Anterior cingulate cortex (tissue), 58 donors: ENCODE data around the gene MED25.

Source experiments
- DNase-seq, 58 donors: peaks; one replicate each; lab custom pipeline; 2025; lab: John Stamatoyannopoulos, UW

The MED25 gene

DNA sequence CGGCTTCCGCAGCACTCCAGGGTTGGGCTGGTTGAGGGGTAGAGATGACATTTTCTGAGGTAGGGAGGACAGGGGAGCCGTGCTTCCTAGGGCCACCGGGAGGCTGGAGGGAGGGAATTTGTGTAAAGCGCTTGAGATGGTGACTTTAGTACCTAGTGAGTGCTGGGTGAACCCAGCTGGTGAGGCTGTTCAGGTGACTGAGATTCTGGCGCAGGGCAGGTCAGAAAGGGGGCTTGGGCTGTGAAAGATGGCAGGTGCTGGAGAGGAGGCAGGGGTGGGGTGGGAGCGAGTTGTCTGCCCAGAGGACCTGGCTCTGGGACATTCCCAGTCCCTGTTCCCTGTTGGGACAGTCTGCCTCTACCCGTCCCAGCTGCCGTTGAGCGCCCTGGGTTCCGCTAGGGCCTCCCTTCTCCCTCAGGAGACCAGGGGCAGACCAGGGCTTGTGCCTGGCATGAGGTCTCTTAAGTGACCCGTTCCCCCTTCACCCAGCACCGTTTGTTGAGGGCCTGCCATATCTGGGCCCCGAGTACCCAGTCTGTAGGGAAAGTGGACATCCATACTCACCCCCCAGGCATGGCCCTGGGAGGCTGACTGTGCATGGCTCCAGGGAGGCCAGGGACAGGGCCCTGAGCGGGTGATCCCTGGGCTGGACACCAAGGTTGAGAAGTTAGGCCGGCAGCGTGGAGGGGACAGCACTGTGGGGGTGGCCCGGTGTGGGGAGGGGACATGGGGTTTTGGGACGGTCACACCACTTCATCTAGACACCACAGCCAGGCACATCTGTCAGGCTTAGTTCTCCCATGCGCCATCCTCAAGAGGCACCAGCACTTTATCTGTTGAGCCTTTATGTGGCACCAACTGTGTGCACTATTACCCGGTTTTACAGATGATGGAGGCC lies 37.8 kb downstream of the MED25 start:
- DNase-seq: no peak

DNA sequence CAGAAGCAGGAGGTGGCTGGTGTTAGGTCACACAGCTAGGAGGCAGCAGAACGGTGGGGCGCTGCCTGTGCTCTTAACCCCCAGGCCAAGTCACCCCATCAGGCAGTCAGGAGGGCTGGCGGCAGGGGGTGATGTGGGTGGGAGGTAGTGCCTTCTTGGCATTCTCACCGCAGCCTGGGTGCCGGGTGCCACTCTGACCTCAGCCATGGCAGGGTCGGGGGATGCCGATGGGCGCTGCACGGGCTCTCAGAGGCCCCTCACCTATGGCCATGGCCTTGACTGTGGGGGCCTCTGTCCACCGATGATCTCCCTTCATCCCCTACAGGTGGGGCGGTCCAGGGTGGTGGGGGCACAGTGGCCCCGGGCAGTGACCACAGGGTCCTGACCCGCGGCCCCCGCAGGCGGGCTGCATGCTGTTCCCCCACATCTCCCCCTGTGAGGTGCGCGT lies 38.5 kb downstream of the MED25 start:
- DNase-seq: no peak

DNA sequence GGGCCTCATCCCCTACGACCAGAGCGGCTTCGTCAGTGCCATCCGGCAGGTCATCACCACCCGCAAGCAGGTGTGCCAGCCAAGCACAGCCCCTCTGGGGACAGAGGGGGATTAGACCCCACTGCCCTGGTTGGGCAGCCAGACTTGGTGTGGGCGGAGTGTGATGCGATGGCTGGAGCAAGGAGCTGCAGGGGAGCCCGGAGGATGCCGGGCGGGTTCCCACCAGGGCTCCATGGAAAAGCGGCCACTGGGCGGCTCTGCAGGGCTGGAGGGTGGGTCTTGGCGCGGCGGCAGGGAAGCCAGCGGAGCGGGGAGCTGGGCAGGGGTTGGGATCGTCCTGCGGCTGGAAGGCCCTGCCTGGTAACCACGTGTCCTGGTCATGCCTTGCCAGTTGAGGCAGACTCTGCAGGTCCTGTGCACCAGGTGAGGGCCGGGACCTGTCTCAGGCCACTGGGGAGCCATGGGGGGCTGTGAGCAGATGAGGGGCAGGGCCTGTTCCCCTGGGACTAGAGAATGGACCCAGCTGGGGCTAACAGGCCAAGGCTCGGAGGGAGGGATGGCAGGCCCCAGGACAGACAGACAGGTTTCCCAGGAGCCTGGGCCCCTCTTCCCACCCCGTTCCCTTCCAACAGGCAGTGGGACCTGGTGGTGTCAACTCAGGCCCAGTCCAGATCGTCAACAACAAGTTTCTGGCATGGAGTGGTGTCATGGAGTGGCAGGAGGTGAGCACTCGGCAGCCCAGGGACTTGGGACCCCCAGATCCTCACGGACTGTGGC lies 39.2 kb downstream of the MED25 start:
- no peak for DNase-seq

DNA sequence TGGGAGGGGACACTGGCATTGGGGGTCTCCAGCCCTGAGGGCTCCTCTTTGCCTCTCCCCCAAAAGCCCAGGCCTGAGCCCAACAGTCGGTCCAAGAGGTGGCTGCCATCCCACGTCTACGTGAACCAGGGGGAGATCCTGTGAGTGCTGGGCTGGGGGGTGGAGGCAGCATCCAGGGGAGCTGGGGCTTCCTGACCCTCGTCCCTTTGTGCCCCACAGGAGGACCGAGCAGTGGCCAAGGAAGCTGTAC lies 39.7 kb downstream of the MED25 start:
- DNase-seq: no peak

DNA sequence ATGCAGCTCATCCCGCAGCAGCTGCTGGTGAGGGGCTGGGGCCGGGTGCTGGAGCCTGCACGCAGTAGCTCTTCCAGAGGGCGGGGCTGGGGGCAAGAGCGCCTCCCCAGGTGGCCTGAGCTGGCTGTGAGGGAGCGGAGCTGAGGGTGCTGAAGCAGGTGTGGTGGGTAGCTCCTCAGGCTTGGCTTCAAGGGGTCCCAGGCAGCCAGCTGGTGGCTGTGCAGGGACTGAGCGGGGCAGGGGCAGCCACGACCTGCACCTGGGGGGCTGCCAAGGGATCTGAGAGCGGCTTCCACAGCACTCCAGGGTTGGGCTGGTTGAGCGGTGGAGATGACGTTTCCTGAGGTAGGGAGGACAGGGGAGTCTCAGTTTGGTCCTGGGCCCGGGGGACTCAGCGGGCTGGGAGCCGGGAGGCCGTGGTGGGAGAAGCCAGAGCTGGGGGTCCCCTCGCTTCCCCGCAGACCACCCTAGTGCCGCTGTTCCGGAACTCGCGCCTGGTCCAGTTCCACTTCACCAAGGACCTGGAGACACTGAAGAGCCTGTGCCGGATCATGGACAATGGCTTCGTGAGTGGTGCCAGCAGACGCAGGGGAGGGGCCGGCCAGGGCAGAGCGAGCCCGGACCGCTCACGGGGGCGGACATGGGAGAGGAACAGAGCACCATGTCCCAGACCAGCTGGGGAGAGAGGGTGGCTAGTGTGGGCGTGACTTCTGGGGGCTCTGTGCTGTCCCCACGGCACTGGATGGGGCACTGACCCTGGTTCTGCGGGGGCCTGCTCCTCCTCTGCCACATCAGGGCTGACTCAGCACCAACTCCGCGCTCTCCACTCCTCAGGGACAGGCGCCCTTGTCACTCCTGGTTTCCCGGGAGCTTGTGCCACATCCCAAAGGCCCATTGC lies 40.2 kb downstream of the MED25 start:
- peak in 38 of 58 donors; percentile 13 to 62 (median 35) for DNase-seq

DNA sequence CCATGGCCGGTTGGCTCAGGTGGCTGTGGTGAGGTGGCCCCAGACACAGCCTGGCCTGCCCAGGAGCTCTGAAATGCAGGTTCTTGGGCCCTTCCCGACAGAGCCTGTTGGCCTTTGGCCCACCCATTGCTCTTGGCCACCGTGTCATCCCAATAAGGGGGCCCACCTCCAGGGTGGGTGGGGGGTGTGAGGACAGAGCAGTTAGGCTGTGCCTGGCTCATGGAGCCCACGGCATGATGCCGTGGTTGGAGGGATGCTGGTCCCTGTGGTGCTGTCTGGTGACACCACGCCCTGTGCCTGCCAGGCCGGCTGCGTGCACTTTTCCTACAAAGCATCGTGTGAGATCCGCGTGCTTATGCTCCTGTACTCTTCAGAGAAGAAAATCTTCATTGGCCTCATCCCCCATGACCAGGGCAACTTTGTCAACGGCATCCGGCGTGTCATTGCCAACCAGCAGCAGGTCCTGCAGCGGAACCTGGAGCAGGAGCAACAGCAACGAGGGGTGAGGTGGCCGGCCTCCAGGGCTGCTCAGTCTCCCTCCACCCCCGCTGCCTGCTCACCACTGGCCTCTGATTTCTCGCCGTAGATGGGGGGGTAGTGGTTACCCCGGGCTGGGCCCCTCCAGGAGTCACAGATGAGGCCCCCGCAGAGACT lies 41.7 kb downstream of the MED25 start:
- no peak for DNase-seq

DNA sequence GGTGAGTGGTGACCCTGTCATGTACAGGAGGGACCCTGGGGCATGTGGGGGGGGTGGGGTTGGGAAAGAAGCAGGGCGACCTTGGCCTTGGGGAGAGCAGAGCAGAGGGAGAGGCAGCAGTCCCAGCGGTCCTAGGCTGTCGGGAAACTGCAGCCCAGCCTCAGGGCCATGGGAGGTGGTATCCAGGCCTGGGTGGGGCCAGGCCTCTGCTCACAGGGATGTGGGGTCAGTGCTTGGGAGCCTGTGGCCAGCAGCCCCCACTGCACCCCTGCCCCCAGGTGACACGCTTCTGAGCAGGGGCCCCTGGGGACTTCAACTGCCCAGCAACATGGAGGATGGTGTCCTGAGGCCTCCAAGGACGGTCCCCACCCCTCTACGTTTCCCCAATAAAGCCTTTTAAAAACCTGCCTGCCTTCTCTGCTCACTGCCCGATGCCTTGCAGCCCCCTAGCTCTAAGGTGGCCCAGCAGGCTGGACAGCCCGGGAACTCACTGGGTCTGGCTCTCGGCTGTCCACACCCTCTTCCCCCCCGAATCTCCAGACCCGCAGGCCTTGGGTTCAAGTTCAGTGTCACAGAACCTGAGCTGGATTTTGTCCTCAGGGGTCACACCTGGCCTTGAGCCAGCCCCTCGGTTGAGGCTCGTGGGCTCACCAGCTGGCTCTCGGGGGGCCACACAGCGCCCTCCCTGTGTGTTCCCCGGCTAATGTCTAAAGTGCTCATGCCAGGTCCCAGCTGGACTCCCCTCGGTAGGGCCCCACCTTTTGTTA lies 42.4 kb downstream of the MED25 start:
- no peak for DNase-seq

DNA sequence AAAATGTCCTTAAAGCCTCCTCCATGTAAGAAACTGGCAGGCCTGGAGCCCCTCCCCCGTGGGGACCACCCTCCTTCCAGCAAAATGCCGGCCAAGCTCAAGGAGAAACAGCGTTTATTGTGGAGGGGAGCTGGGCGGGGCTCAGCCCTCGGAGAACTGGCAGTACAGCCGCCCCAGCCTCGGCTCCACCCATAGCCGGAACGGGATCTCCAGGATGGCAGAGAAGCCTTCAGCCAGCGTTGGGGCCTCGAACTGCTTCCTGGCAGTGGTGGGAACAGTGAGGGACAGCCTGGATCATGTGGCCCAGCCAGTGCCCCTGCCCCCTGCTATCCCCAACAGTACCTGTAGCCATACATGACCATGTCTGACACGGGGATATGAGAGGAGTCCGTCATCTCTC lies 43.0 kb downstream of the MED25 start:
- peak in 6 of 58 donors; percentile 13 to 49 (median 22) for DNase-seq

DNA sequence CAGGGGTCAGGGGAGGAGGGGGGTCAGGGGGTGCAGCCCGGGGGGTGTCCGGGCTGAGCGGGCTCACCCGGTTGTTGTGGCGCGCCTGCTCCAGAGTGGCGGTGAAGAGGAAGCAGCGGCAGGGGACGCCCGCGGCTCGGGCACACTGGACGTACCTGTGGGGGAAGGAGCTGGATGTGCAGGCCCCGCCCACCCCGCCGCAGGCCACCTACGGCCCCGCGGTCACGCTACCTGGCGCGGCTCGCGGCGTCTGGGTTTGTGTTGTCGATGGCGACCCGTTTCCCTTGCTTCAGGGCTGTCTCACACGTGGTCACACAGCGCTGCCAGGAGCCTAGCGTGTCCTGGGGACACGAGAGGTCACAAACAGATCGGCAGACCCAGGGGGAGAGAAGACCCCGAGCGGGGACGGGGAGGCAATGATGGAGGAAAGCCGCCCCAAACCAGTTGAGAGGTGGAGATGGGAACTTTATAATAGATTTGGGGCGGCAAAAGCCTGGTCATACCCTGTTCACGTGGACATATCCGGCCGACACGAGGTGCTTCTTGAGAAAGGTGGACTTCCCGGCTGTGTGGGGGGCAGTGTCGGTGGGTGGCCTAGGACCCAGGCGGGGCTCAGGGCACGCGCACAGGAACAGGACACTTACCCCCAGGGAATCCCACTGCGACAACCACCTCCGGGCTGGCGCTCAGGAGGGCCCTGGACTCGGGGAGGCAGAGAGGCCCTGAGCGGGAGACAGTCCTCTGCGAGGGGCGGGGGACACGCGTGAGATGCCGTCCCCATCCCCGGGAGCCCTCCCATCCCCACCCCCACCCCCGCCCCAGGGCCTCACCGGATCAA lies 43.7 kb downstream of the MED25 start:
- no peak for DNase-seq

DNA sequence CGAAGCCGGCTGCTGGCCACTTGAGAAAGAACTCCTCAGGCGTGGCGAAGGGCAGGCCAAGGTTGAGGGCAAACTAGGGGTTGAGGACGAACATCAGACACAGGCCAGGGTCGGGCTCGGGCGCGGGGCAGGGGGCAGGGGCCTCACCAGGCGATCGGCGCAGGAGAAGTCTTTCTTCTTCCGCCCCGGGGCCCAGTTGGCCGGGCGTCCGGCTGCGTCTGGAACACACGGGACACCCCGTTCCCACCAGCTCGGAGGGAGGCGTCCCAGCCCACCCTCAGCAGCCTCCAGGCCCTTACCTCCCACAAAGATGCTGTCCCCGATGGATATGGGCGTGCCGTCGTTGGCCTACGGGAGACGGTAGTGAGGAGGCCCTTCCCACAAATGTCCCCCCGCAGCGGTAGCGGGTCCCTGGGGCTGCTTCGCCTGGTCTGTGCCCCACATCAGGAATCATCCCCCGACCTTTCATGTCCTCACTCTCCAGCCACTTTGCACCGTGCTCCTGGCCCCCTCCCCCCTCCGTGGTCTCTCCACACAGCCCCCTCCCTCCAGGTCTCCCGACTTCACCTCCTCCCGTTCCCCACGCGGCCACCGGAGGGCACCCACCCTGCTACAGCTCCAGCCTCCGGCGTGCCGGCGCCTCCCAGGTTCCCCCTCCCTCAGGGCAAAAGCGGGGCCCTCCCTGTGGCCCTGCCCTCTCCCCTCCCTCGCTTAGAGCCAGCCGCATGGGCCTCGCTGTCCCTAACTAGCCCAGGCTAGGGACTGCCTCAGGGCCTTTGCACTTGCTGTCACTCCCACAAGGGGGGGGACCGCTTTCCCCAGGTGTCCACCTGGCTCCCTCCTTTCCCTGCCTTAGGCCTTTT lies 44.5 kb downstream of the MED25 start:
- no peak for DNase-seq

DNA sequence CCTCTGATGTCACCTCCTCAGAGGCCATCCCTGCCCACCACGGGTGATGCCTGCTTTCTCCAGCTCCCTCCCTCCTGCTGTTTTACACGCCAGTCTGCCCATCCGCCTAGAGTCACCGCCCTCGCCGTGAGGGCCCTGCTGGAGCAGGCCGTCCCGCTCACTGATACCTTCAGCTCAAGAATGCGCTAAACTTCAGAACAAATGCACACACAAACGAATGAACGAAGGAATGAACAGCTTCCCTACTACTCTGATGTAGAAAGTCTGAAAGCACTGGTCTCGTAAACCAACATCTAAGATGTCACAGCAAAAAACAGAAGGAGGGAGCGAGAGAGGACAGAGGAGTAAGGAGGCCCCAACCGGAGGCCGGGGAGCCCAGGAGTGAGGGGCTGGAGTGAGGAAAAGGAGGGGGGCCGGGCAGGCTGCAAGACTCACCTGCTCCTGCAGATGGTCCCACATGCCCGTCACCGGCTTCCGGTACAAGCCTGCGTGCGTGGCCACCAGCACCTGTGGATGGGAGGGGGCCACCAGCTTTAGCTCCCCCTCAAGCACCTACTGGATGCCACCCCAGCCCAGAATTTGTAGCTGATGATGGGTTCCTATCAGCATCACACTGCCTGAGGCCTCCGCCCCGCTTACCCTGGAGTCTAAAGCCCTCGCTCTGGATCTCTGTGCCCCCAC lies 45.3 kb downstream of the MED25 start:
- DNase-seq: no peak

DNA sequence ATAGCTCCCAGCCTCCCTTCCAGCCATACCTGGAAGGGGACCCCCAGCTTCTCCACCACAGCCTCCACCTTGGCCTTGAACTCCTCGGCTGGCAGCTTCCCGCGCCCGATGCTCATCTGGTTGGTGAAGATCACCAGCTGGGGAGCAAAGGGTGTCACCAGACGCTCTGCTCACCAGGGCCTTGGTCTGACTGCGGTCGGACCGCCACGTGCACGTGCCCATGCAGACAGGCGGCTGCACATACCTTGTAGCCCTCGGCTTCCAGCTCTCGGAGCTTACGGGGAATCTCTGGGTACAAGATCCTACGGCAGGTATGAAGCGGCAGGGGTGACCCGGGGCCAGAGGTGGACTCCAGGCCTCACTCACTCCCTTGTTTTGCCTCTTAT lies 45.8 kb downstream of the MED25 start:
- no peak for DNase-seq

DNA sequence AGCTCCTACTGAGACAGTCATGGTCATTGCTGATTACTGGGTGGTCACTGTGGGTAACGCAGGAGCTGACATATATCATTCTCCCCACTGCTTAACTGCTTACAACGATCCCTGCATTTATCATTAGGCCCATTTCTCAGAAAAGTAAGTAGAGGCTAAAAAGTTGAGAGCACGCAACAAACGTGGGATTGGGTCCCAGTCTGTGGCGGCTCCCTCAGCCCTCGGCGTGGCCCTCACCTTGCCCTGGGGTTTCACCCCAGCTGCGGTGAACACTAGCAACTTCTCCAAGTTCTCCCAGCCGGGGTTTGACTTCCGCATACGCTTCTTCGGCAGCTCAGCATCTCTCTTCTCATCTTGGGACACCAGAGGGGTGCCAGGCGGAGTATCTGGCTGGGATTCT lies 46.8 kb downstream of the MED25 start:
- DNase-seq: no peak

DNA sequence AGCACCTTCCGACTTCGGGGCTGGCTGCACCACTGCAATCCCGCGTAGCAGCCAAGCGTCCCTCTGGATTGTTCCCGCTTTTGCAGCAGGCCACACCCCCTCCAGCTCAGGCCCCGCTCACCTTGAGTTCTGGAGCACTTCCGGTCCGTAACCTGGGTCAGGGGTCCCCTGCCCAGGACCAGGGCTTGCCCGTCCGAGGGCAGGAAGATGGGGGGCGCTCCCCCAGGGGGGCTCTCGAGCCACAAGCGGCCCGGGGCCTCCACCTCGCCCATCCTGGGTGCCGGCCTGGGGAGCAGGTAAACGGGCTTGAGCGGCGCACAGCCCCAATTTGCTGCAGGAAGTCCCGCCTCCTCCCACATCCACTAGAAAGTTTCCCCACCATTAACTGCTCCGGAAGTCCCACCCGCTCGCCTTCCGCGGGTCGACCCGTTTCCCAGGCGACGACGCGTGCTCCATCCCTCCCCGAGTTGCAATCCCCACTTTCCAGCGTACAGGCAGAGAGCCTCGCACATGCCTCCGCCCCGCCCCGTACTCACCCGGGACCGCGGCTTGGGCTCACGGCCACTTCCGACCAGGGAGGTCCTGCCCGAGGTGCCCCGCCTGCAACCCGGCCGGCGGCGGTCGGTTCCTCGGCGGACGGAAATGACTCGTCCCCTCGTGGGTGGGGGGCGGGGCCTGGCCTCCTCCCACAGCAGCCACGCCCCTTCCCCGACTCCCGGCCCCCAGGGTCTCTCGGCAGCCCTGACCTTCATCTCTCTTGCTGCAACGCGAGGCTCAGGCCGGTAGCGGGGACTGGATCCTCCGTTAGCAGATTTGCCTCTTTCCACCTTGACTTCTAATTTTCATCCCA lies 49.1 kb downstream of the MED25 start, which contains the start of gene PNKP:
TSS of gene PNKP (minus strand) at position 644 of the 850 bp plus-strand sequence. CDS start at position 272, 372 bp downstream.
- peak; percentile 33 to 99 (median 93) for DNase-seq

DNA sequence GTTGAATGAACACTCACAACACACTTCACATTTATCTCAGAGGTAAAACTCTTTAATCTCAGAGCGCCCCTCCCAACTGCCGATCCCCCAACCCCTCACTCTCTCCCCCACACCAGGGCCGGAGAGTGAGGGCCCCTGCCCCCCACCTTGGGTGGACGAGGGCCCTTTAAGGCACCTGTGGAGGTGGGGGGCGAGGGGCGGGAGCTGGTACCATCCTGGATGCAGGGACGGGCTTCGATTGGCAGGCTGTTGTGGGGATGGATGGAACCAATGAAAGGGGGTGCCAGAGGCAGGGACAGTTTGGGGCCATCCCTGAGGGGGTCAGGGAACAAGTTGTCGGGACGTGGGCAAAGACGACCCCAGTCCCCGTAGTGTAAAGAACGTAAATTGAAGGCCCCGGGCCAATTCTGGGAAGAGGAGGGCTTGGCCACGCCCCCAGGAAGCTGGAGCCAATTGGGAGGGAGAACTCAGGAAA lies 51.0 kb downstream of the MED25 start:
- DNase-seq: peak in 2 of 58 donors; percentile 97 to 98
